CD4-positive, alpha-beta T cell treated with Interleukin-4 for 4 hours (primary cell): ENCODE measurements around the gene CSF2.
"Not testable (repeated sequence)": the region's sequence is repeated elsewhere in the genome, so short reads cannot be mapped to it uniquely, and the experiment has no call there.

ENCODE experiments used
- DNase-seq: peaks from one replicate; pipeline ENCODE4 v3.0.0-alpha.2; 2020

Gene CSF2

DNA sequence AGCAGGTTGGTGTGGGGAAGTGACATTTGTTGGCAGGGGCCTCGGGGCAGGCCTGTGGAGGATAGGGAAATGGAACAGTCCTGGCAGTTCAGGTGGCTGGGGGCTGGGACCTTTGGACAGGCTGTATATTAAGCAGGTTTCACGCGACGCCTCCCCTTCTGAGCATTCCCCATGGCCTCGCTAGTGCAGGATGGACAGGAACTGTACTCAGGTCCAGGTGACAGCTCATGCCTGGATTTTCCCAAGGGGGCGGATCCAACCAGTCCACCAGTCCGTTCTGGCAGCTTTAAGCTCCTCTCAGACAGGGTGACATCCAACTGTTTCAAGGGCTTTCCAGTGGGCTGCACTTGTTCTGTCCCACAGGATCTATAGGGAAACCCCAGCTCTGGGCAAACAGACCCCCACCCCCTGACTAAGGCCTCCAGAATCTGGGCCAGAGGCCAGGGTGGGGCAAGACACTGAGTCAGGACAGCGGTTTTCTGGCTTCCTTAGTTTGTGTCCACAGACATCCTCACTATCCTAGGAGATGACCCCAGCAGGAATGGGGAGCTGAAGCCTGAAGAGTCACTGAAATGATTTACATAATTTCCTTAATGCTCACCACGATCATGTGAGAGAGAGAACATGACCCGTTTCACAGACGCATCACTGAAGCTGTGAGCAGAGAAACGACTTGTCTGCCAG, 20.9 kb downstream of the CSF2 start:
- DNase-seq, result no peak

DNA sequence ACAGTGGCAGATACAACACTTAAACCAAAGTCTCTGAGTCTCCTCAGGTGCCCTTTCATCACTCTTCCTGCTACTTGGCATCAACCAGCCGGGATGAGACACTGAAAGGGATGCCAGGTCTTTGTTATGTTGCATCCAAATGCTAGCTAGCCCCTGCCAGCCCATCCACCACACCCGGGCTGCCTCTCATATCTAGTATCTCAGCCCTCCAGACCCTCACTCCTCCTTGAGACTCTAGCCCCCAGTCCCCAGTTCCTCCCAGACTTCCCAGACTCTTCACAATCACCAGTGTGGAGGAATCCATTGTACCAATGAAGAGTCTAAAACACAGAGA, 21.5 kb downstream of the CSF2 start:
- no peak for DNase-seq

DNA sequence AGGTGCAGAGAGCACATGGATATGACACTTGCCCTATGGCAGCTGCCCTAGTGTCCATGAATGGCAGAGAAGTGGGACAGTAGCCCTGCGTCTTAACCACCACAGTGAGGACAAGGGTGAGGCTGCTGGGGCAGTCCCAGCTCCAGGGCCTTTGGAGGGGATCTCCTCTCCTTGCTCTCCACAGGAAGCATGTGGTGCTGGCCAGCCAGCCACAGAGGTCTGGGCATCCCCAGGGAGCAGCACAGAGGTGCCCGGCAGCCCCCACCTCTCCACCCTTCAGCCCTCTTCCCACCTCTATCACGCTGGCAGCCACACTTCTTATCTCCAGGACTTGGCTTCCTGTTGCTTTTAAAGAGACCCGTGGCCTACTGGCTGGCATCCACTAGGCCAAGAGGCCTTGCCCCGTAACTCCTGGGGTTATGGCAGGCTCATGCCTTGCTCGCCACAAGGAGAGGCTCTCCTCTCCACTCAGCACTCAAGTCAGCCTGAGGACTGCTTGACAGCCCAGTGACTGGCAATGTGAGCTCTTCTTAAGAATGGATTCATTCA, 21.9 kb downstream of the CSF2 start:
- DNase-seq, result no peak

DNA sequence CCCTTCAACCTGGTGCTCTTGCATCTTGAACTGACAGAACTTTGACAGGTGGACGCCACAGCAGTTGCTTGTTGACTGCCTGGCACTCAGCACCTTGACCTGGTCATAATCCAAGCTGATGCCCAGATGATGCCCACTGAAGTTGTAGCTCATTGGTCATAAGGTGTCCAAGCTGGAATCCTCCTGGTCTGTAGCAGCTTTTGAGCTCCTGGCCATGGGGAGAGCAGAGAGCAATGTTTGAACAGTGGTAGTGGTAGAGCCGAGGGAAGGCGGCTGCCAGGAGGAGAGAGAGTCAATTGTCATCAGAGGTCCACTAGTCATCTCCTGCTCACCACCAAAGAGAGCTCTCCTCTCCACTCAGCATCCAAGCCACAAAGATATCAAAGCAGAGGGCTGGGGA, 23.3 kb downstream of the CSF2 start:
- DNase-seq, result no peak

DNA sequence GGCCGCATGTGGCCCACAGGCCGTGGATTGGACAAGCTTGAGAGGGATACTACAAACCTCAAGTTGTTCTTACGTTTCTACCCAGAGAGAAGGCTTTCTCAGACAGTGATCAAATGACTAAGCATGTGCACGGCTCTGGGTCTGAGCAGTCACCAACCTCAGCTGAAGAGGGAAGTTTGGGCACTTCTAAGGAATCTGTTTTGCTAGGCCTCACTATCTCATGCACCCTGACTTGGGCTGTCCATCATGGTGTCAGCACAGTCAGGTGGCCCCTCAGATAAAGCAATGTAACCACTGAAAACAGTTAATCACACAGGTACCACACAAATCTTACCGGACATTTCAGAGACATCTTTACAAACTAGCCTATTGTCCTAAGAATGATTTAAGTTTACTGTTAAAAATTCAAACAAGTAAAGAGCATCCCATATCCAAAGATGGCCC, 24.6 kb downstream of the CSF2 start:
- DNase-seq, result no peak

DNA sequence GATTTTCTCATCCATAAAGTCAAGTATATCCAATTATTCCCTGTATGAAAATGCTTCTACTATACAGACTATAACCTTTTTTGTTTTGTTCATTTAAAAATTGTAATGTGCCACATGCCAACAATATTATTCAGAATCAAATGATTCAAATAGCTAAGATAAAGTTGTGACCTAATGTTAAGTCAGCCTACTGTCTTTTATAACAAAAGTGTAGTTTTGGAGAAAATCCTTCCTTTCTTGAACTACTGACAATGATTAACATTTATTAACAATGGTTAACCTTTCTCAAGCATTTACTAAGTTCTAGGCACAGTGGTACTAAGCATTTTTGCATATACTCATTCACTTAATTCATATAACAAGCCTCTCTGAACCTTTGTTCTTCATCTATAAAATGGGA, 25.0 kb downstream of the CSF2 start:
- no peak for DNase-seq

GRCh38 chr5:132099076-132099748, 25.6 kb downstream of the CSF2 start:
- peak; percentile 87 for DNase-seq

DNA sequence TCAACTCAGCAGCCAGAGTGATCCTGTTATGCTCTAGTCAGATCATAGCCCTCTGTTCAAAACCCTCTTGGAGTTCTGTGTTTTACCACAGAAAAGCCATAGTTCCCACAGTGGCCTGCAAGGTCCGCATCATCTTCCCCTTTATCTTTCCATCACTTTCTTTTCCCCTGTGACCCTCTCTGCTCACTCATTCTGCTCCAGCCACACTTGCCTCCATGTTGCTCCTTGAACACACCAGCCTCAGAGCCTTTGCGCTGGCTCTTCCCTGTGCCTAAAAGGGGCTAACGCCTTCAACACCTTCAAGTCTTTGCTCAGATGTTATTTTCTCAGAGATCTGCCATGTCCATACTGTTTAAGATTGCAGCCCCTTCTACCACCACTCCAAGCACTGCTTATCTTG, 26.3 kb downstream of the CSF2 start:
- no peak for DNase-seq

DNA sequence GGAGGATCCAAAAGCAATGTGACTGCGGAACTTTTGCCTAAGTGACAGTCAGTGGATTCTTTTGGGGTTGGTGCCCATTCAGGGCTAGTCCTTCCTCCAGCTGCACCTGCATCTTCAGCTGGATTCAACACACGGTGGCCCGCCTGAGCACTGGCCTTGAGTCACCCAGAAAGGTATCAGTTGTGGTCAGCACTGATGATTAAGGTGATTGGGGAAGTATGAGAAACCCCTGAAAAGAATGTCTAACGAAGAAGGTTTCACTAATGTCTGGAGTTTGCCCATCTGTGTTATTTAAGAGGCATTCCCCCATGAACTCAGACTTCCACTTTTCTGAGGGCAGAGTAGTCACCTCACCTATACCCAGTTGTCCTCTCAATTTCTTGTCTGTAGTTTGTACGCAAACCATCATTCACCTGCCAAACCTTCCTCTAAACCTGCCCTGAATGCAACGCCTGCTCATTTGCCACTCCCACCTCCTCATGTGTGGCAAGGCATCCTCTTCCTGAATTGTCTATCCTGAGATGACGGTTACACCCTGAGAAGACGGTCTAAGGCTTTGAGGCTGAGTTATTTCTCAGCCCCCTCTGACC, 27.2 kb downstream of the CSF2 start:
- peak; percentile 48 for DNase-seq

DNA sequence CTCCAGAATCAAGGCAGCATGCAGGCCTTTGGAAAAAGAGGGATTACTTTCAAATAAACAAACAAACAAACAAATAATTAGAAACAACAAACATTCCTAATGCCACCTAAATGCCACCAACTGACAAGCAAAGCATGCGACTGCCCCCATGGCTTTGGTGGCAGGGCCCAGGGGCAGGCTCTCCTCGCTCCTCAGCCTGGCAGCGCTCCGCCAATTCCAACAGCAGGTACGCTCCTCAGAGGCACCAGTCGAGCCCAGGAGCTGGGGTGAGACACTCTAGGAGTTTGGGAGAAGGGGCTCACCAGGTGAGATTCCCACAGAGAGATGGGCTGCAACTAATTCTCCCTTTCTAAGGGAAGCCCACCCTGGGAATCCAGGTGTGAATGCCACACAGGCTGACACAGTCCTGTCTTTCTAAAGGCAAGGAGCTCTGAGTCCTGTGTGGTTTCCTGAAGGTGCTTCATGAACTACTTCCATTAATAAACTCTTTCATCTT, 27.8 kb downstream of the CSF2 start:
- no peak for DNase-seq

GRCh38 chr5:132102101-132102701, 28.6 kb downstream of the CSF2 start:
- DNase-seq, result peak; percentile 75

- no peak for DNase-seq
Observed at GRCh38 chr5:132102944-132103331, 29.3 kb downstream of the CSF2 start.

DNA sequence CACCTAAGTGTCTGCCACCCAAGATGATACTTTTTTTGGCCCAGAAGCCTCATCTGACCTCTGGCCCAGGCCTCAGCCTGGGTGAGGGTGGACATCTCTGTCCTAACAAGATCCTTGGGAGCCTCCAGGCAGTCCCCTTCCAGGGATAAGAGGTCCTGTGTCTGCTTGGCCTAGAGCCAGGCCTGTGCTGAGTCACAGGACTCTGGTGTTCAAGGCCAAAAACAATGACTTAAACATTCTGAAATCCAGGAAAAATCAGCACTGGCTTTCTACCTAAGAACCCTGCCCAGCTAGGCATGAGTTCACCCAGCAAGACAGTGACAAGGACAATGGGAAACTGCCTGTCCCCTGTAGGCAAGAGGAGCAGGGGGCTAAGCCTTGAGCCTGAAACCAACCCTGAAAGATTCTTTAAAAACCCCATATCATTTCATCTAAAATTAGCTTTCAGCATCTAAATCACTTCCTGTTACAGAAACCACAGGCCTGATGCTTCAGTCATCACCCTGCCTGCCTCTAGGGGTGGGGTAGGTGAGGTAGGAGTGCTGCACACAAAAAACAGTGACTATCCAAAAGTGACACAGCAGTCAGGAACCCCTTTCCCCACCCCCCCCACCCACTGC, 29.9 kb downstream of the CSF2 start:
- DNase-seq, result peak; percentile 92

GRCh38 chr5:132103969-132104391, 30.4 kb downstream of the CSF2 start:
- DNase-seq, result no peak

DNA sequence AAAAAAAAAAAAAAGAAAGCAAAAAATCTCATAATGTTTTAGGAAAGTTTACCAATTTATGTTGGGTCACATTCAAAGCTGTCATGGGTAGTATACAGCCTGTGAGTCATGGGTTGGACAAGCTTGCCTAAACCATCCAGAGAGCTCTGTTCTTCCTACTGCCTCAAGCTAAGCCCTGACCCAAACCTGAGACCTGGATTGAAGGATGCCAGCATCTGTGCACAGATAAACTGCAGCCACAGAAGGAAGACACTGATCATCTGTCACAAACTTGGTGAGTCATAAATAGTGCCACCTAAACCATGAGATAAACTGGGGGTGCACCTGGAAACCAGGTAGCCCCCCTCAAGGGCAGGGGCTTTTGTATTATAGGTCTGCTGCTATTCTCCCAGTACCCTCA, 31.0 kb downstream of the CSF2 start:
- peak; percentile 12 for DNase-seq

DNA sequence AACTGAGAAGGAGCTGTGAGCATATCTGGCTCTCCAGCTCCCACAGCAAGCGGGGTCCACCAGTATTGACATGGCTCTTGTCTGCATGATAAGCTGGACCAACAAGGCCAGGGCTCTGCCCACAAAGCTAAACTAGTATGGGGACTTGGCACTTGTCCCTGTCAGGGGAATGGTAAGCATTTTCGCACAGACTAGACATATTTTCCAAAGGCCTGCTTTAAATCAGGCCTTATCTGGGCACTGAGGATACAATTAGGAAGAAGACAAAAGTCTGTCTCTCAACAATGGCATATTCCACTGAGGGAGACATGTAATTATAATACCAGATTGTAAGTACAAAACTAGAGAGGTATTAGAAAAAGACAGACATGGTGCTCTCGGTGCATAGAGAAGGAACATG, 32.1 kb downstream of the CSF2 start:
- DNase-seq, result no peak

DNA sequence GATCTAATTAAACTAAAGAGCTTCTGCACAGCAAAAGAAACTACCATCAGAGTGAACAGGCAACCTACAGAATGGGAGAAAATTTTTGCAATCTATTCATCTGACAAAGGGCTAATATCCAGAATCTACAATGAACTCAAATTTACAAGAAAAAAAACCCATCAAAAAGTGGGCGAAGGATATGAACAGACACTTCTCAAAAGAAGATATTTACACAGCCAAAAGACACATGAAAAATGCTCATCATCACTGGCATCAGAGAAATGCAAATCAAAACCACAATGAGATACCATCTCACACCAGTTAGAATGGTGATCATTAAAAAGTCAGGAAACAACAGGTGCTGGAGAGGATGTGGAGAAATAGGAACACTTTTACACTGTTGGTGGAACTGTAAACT, 34.9 kb downstream of the CSF2 start:
- DNase-seq, result not testable (repeated sequence)

- DNase-seq, result not testable (repeated sequence)
Observed at GRCh38 chr5:132108957-132109356, 35.4 kb downstream of the CSF2 start.

DNA sequence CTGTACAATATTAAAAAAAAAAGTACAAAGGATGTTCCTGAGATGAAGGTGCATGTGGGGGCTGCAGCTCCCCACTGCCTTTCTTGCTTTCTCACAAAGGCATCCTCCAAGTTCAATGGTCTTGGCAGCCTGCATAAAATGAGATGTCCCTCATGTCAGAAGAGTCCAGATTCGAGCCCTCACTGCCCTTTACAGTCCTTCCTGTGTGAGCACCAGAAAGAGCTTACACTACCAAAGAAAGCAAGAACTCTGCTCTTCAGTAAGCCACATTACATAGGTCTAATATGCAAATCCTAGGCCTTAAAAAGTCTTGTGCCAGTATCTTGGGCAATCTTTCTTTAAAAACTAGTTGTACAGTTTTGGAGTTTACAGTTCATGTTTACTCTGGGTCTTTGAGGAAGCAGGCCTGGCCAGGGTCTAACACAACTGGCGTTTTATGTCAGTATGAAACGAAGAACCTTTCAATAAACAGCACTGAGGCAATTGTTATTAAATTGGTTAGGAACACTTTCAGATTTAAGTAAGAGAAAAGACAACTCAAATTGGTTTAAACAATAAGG, 36.0 kb downstream of the CSF2 start:
- no peak for DNase-seq

DNA sequence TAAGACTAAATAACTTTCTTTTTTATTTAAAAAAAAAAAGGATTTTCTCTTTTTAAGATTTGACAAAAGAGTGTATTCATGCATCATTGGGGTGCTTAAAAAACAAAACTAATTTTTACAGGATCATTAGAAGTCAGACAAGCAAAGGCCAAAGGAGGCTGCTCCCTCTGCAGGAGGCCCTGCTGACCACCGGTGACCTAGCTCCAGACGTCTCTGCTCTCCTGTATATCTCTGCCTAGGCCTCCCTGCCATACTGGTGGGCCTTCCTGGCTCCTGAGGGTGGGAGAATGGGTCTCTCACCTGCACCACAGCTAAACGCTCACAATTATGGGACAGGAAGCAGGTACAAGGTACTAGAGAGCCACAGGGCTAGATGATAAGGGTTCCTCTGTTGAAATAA, 36.6 kb downstream of the CSF2 start:
- DNase-seq, result no peak

DNA sequence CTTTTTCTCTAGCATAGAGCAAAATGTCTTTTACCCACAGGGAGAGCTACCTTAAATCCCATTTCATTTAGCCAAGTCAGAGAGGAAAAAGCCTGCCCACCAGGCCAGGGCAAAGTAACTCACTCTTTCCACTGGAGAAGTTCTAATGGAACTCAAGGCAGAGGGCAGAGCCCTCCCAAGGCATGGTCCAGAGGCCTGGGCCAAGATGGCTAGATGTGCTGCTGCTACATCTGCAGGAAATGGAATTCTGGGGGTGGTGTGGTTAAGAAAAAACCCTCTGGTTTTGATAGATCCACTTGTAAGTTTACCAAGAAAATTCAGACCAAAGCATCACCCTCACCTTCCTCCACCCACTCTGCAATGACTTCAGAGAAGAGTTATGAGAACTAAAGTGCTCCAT, 37.3 kb downstream of the CSF2 start:
- DNase-seq, result no peak

GRCh38 chr5:132112111-132112510, 38.5 kb downstream of the CSF2 start:
- DNase-seq, result no peak
